Measurements from ENCODE around the gene DHRS9.

- TF ChIP-seq EZH2phosphoT487 (IDR thresholded peaks at IDR 0.05; ENCODE audit: low read length) (no peak), CTCF (IDR thresholded peaks at IDR 0.05; ENCODE audit: low read length) (no peak)
Measured at GRCh38 chr2:169065864-169066517, 3.4 kb upstream of the DHRS9 start.
